Right renal cortex interstitium (tissue), 3 donors: ENCODE results near the gene SLC26A4. TPM values are rescaled to one million over a fixed set of nuclear protein-coding genes. Genes with fewer than 3 reads are reported as not detected.

ENCODE experiments used
- DNase-seq, 3 donors: peaks; one replicate each; pipeline ENCODE4 v3.0.0-alpha.2; 2013; ENCODE audit warnings: low read depth in 3 of 3, low spot score in 2 of 3
- polyA plus RNA-seq, 3 donors: library from polyadenylated mRNA; unstranded; fragments of 120-200 nt; gene quantifications; one replicate each; pipeline ENCODE4 v1.2.1, GENCODE V29; 2013; ENCODE audit not compliant: insufficient read length in 3 of 3

The SLC26A4 gene
- polyA plus RNA-seq, 3 donors, result 3.3 to 7.9 (median 3.5) TPM

DNA sequence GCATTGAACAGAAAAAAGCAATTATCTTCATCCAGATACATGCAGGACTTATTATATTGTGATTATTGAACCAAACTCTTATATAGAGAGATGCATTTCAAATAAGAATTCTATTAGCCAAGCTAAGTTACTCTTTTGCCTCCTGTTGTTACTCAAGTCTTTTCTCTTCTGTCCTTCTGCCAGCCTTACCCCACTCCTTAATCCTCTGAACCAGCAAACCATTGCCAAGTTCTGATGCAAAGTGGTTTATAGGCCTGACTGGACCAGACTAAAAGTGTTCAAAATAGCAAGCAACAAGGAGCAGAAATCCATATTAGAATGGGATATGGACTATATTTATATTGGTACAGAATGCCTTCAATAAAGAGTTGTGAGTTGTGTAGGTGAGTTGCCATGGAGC, 2.2 kb upstream of the SLC26A4 start:
- DNase-seq, result no peak

- no peak for DNase-seq
These were observed 962 bp upstream of the SLC26A4 start for GRCh38 chr7:107659666-107660065.

- DNase-seq, result peak in 1 of 3 donors; percentile 29
These were observed 645 bp downstream of the SLC26A4 start for GRCh38 chr7:107661081-107661864.

DNA sequence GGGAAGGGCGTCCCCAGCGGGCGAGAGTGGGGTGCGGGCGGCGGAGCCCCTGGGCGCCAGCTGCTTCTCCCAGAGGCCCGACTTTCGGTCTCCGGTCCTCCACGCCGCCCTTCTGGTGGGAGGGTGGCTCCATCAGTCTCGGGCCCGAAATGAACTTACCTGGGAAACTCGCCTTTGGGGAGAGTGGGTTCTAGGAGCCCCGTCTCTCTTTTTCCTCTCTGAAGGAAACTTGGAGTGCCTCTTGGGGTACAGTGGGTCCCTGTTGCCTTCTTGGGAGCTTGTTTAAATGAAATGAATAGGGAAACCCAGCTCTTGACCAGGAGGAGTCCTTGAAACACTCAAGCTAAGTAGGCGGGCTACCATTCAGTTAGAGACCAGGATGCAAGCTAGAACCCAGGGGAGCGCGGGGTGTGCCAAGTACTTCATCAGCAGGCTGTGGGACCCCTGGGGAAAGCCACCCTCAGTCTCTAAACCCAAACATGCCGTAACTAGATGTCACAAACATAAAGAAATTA, 1.3 kb downstream of the SLC26A4 start:
- no peak for DNase-seq

- DNase-seq, result no peak
These were observed 2.6 kb downstream of the SLC26A4 start for GRCh38 chr7:107663196-107663595.

DNA sequence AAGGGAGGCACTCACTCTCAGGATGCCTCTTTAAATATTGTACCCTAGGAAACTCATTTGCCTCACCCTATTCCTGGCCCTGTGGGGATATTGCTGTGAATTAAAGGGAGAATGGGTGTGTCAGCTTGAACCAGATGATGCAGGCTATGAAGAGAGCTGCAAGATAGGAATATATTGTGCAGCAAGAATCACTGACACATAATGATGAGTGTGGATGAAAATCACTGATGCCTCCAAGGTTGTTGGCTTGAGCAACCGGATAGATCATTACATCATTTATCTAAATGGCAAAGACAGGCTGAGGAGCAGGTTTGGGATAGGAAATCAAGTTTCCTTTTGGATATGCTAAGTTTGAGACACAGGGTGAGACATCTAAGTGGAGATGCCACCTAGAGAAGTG, 6.2 kb downstream of the SLC26A4 start:
- no peak for DNase-seq

DNA sequence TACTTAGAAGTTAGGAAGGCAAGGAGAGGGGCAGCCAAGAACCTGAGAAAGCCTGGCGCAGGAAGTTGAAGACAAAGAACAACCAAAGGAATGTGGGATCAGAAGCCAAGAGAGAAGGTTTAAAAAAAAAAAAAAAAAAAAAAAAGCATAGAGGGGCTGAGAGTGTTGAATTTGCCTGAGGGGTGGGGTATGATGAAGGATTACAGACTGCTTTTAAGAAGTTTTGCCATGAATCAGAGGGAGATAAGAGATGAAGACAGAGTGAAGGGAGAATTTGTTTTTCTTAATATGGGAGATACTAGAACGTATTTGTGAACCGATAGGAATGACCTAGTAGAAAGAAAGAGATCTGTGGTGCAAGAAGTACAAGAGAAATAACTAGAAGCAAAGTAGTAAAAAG, 6.7 kb downstream of the SLC26A4 start:
- DNase-seq, result no peak

- DNase-seq, result no peak
These were observed 7.7 kb downstream of the SLC26A4 start for GRCh38 chr7:107668296-107668695.

- DNase-seq, result no peak
These were observed 11.6 kb downstream of the SLC26A4 start for GRCh38 chr7:107672183-107672582.

DNA sequence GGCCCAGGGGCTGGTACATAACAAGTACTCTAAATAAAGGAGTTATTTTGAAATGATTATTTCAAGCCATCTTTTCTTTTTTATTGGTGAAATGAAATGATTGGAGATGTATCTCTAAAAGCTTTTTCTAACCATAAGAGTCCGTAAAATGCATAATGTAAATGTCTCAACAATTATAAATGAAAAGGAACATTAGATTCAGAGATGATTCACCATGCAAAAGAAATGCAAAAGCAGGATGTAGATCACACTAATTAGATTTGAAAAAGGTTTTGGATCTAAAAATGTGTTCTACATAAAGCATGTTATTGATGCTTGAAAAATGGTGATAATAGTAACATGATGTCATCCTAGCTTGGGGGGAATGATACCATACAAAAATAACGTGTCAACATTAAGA, 15.6 kb downstream of the SLC26A4 start:
- no peak for DNase-seq

DNA sequence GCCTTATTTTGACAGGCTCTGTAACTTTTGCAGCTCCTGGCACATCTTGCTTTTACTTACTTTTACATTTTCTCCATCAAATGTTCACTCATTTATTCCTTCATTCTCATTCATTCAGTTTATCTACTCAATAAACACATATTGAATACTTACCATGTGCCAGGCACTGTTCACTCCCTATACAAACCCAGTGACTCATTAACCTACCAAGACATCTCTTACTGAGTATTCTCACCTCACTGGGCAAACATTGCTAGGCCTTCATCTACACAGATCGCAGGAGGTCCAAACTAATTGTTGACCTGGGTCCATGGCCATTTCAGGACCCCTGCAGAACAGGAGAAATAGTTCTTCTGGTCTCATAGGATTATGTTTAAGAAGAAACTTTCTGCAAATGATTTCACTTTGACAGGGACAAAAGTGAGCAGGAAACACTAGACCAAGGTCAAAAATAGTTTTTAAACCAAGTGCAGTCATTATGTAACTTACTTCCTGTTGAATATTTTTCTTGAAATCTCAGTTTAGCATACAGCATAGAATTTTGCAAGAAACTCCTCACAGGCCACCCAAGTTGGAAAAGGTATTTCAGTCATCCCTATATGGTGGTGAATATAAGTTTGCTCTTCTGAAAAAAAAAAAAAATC, 17.6 kb downstream of the SLC26A4 start:
- DNase-seq, result no peak

DNA sequence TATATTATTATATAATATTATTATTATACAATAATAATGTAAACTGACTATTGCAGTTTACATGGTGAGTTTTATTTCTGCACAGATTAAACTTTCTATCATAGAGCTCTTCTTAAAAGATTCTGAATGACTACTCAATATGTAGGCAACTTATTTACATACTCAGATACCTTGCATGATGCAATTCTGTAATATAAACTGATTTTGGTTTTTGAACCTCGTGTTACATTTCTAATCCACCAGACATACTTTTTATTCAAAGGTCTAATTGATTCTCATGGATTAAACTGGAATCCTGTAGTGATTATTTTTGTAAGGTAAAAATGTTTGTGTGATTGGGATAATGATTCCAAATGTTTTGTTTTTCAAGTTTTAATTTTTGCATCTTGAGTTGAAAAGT, 19.9 kb downstream of the SLC26A4 start:
- DNase-seq, result no peak

GRCh38 chr7:107682886-107683285, 22.3 kb downstream of the SLC26A4 start:
- no peak for DNase-seq

DNA sequence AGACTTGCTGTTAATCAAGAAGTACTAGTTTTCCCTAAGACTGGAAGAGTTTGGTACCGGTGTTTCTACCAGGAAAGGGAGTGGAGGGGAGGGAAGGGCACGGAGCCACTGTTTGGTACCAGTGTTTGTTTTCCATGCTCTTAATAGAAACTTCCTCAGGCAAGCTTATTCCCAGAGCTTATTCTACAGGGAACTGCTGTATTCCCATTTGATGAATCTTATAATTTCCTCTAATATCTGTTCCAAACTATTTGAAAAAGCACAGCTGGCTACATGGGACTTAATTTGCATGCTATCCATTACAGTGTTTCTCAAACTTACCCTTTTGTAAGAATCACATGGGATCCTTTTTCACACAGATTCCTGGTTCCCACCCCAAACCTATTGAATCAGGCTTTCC, 23.7 kb downstream of the SLC26A4 start:
- DNase-seq, result no peak

DNA sequence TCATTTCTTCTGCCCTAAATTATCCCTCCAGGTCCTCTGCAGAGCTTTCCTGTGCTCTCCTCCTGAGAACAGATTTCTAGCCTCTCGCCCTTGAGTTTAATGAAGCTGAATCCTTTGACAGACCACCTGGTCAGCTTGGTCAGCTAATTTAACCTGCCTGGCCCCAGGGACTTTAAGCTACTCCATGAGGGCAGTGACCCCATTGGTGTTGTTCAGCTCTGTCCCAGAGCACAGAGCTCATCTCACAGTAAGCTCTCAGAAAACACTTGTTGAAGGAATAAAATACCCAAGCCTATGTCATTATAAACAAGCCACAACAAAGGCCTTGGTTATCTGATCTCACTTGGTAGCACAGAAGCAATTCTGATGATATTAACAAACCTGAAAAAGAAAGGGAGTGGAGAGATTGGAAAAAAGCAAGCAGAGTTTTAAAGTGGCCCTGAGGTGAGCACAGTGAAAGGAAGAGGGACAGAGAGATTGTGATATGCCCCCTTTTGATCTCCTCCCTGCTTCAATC, 24.4 kb downstream of the SLC26A4 start:
- DNase-seq, result no peak

DNA sequence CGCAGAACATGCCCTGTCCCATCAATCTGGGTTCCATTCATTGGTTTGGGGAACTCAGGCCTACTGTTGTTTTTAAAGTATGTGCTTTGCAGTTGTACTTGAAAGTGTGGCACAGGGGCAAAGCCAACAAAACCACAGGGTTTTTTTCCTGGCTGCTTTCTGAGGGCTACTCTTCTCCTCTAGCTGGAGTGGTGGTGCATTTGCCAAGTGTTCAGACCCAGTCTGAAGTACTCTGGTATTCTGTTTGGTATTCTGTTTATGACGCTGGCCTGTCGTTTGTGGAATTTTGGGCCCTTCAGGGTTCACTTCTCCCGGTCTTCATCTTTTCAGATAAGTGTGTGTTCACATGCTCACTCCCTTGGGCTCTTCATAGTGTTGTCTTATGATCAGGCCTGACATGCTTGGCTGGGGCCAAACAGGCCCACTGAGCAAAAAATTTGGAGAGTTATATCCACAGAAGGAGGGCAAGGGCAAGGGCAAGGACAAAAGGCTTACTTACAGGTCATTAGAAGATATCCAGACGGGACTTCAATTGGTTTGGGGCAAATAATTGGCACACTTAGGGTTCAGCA, 26.3 kb downstream of the SLC26A4 start:
- DNase-seq, result no peak

DNA sequence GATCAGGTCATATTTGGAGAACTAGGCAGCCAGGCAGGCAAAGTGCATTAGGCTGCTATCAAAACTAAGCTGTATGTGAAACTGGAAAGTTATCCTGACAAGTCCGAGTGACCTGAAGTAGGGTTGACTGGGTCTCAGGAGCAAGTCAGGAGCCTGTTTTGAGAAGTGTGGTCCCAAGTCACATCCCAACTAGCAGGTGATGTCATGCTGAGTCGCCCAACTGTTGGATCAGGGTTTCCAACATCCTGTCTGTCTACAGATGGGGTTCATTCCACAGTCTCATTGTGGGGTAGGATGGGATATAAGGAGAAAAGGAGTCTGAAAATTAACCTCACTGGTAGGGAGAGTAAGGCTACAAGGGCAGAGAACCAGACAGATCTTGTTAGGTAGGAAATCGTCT, 27.0 kb downstream of the SLC26A4 start:
- DNase-seq, result no peak

DNA sequence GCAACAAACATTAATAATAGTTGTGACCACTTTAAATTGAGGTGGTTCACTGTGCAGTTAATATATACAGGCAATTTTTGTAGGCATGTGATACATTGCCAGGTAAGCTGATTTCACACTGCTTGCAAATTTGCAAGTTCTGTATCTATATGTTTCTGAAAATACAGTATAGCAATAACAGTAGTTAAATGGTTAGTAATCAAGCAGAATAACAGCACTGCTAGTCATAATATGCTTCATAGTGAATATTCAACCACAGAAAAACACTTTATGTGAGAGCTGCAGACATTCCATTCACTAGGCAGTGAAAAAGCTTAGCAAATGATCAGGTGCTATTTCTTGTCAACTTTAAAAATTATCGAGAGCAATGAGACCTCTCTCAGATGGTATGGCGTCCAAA, 28.9 kb downstream of the SLC26A4 start:
- DNase-seq, result no peak

DNA sequence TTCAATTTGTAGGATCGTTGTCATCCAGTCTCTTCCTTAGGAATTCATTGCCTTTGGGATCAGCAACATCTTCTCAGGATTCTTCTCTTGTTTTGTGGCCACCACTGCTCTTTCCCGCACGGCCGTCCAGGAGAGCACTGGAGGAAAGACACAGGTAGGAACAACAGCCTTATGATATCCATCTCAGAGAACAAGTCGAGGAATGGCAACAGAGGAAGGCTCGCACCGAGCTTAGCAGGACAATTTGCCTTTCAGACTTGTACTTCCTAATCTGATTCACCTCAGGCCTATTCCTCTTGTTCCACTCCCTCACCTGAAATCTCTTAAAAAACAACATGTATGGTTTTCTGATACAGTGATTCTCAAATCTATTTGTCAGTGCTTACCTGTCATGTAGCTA, 29.5 kb downstream of the SLC26A4 start:
- DNase-seq, result no peak

DNA sequence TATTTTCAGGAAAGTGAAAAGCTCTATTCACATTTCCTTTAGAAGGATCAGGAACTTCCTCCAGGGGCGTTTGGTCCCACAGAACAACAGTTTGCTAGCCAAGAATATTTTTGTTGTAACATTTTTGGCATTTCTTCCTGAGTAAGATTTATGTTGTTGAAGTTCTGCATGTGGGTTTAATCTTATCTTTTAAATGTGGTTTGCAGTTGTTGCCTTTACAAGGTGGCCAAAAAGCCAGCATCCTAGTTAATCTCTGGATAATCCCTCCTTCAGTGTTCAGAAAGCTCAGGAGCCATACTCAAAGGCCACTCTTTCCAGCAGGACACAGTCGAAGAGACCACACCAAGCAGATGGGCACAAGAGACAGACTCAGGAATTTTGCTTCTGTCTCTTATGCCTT, 30.0 kb downstream of the SLC26A4 start:
- DNase-seq, result no peak

DNA sequence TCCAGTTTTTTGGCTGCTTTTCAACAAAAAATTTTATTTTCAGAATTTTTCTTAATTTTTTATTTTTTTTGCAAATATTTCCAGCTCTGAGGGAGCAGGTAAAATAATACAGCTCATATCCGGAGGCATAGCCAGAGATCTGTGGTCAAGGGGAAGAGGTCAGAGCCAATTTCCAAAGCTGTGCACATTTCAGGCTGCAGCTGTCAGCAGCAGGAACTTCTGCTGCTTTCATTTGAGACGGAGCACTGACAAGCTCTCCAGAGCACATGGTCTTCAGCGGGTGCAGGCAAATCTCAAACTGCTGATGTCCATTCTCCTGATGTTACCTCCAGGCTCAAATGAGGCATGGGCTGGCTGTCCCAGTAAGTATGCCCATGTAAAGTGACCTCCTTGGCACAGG, 31.1 kb downstream of the SLC26A4 start:
- DNase-seq, result no peak

DNA sequence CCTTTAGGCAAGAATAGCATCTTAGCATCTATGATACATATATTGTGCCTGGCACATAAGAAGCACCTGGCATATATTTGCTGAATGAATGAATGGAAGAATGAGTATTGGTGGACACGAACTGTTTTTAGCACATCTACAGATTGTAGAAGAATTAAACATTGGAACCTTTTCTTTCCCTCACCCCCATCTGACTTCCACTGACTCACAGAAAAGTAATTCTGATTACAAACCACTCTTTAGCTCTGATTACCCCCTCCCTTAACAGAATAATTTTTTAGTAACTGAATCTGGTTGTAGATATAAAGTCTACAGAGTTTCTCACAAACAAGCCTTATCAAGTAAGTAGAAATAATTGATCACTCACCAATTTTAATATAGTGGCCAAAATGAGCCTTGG, 31.9 kb downstream of the SLC26A4 start:
- no peak for DNase-seq
